Neutrophil (primary cell): Measurements from ENCODE around the gene STX10.

ENCODE experiments used
- H3K27ac ChIP-seq: fragments of 200-600 bp; sonication (generic); 2 replicates; pipeline ENCODE4 v1.5.1; 2016; ENCODE audit warnings: mild to moderate bottlenecking, moderate library complexity
- H3K27me3 ChIP-seq: fragments of 200-600 bp; sonication (generic); 2 replicates; pipeline ENCODE4 v1.6.0; 2016; ENCODE audit warnings: mild to moderate bottlenecking
- H3K36me3 ChIP-seq: fragments of 200-600 bp; sonication (generic); 2 replicates; pipeline ENCODE4 v1.5.1; 2017
- H3K4me1 ChIP-seq, 2 experiments: fragments of 200-600 bp in 1 of 2; sonication (generic) in 1 of 2; 1 replicate in 1 of 2; 2 replicates in 1 of 2; pipeline versions ENCODE4 v1.5.1 to v1.6.1; 2013 to 2016; ENCODE audit warnings: low read depth in 1 of 2, low read length in 1 of 2, mild to moderate bottlenecking in 1 of 2, moderate library complexity in 1 of 2; ENCODE audit not compliant: control insufficient read depth in 1 of 2, insufficient read depth in 1 of 2
- H3K4me3 ChIP-seq, 2 experiments: fragments of 200-600 bp in 1 of 2; sonication (generic) in 1 of 2; 1 replicate in 1 of 2; 2 replicates in 1 of 2; pipeline ENCODE4 v1.5.1; 2013 to 2016; ENCODE audit warnings: low read depth in 1 of 2, low read length in 1 of 2, mild to moderate bottlenecking in 1 of 2, moderate library complexity in 1 of 2
- H3K9me3 ChIP-seq: fragments of 200-600 bp; sonication (generic); 2 replicates; pipeline ENCODE4 v1.5.1; 2016
- CTCF ChIP-seq: fragments of 200-600 bp; sonication (generic); IDR thresholded peaks from 2 replicates; pipeline ENCODE4 v1.5.1; 2016; ENCODE audit warnings: antibody characterized with exemption

The STX10 gene

GRCh38 chr19:13109361-13110098 is 40.6 kb downstream of the STX10 start:
- Histone ChIP-seq H3K4me3 (no peak overlapping the region), H3K27me3 (no peaks in the 10 kb centered on the region), H3K9me3 (no peaks in the 10 kb centered on the region), H3K36me3 (no peaks in the 10 kb centered on the region), H3K4me1 (peaks cover 18% of the 10 kb centered on the region in 2 experiments), H3K27ac (no peak overlapping the region)
- TF ChIP-seq CTCF: no peak

- Histone ChIP-seq H3K4me1 (peaks cover 62 to 63% of the 10 kb centered on the region in 2 experiments), H3K4me3 (peak overlapping the region; percentile 66 to 93), H3K27ac (peak overlapping the region; percentile 99)
These were observed 45.1 kb downstream of the STX10 start for GRCh38 chr19:13104848-13105711.

GRCh38 chr19:13104360-13104847 is 45.8 kb downstream of the STX10 start:
- peak overlapping the region; percentile 66 to 93 for H3K4me3 ChIP-seq
- H3K27me3 ChIP-seq: no peaks in the 10 kb centered on the region
- H3K4me1 ChIP-seq: peaks cover 68 to 69% of the 10 kb centered on the region in 2 experiments
- H3K9me3 ChIP-seq: no peaks in the 10 kb centered on the region
- TF ChIP-seq CTCF: peak; percentile 96
- peak overlapping the region; percentile 99 for H3K27ac ChIP-seq
- peaks cover 14% of the 10 kb centered on the region for H3K36me3 ChIP-seq

More at GRCh38 chr19:13104848-13105711, 45.1 kb downstream of the STX10 start:
- TF ChIP-seq CTCF: peak; percentile 62
- Histone ChIP-seq H3K36me3 (peaks cover 10% of the 10 kb centered on the region), H3K9me3 (no peaks in the 10 kb centered on the region), H3K27me3 (no peaks in the 10 kb centered on the region)

GRCh38 chr19:13103581-13104359 is 46.4 kb downstream of the STX10 start:
- H3K4me3 ChIP-seq: peak overlapping the region; percentile 93 to 95
- no peak for TF ChIP-seq CTCF
- peaks cover 69 to 70% of the 10 kb centered on the region in 2 experiments for H3K4me1 ChIP-seq
- H3K27ac ChIP-seq: peak overlapping the region; percentile 99
- no peaks in the 10 kb centered on the region for H3K27me3 ChIP-seq
- no peaks in the 10 kb centered on the region for H3K9me3 ChIP-seq
- H3K36me3 ChIP-seq: peaks cover 14% of the 10 kb centered on the region
